ENCODE measurements around the gene CADM1. TPM values are rescaled to one million over a fixed set of nuclear protein-coding genes. Genes with fewer than 3 reads are reported as not detected.

The CADM1 gene
- total and polyA plus RNA-seq, 8 donors, result 6.3 to 38.8 (median 24.5) TPM

- FAIRE-seq, result no peak
- no peaks in the 10 kb centered on the region for H3K4me1 ChIP-seq
- H3K36me3 ChIP-seq, result no peaks in the 10 kb centered on the region
- intact Hi-C loops (cut with DNase I), result no loop called here
- H3K27me3 ChIP-seq, result no peaks in the 10 kb centered on the region
- no peaks in the 10 kb centered on the region for H3K9me3 ChIP-seq
- no peak for DNase-seq
- no peak for ATAC-seq
- no peak overlapping the region for H3K4me3 ChIP-seq
- no peak overlapping the region for H3K27ac ChIP-seq
- TF ChIP-seq CTCF (IDR thresholded peaks at IDR 0.05), result no peak
These were observed 48.2 kb downstream of the CADM1 start for GRCh38 chr11:115456019-115456418.

GRCh38 chr11:115455613-115456012, 48.6 kb downstream of the CADM1 start:
- WGBS, 2 donors, result 74 to 86% methylated on average over 4 of the region's 4 CpGs
- Histone ChIP-seq H3K27ac (no peak overlapping the region), H3K4me3 (no peak overlapping the region), H3K36me3 (no peaks in the 10 kb centered on the region), H3K9me3 (no peaks in the 10 kb centered on the region), H3K27me3 (no peaks in the 10 kb centered on the region), H3K4me1 (no peaks in the 10 kb centered on the region)
- no peak for DNase-seq
- FAIRE-seq, result no peak
- no peak for TF ChIP-seq CTCF (IDR thresholded peaks at IDR 0.05)
- ATAC-seq, result no peak
- intact Hi-C loops (cut with DNase I), result no loop called here

- no peaks in the 10 kb centered on the region for H3K4me1 ChIP-seq
- TF ChIP-seq CTCF (IDR thresholded peaks at IDR 0.05), result no peak
- no peak for FAIRE-seq
- no peak for DNase-seq
- no peaks in the 10 kb centered on the region for H3K27me3 ChIP-seq
- ATAC-seq, result no peak
- intact Hi-C loops (cut with DNase I), result no loop called here
- no peaks in the 10 kb centered on the region for H3K9me3 ChIP-seq
- WGBS, 2 donors, result 65 to 89% methylated on average over 1 of the region's 1 CpG
- no peak overlapping the region for H3K4me3 ChIP-seq
- H3K36me3 ChIP-seq, result no peaks in the 10 kb centered on the region
- no peak overlapping the region for H3K27ac ChIP-seq
These were observed 49.7 kb downstream of the CADM1 start for GRCh38 chr11:115454525-115454924.

GRCh38 chr11:115453693-115454490, 50.3 kb downstream of the CADM1 start:
- H3K4me3 ChIP-seq, result no peak overlapping the region
- no peaks in the 10 kb centered on the region for H3K27me3 ChIP-seq
- TF ChIP-seq CTCF (IDR thresholded peaks at IDR 0.05), result no peak
- no peak for FAIRE-seq
- no peaks in the 10 kb centered on the region for H3K9me3 ChIP-seq
- no peak for DNase-seq
- ATAC-seq, result no peak
- no peaks in the 10 kb centered on the region for H3K36me3 ChIP-seq
- intact Hi-C loops (cut with DNase I), result no loop called here
- 75 to 82% methylated on average over 1 of the region's 1 CpG for WGBS, 2 donors
- H3K27ac ChIP-seq, result no peak overlapping the region
- H3K4me1 ChIP-seq, result no peaks in the 10 kb centered on the region

GRCh38 chr11:115452241-115452640, 52.0 kb downstream of the CADM1 start:
- intact Hi-C loops (cut with DNase I), result no loop called here
- WGBS, 2 donors, result 22 to 31% methylated on average over 3 of the region's 3 CpGs
- no peak overlapping the region for H3K4me3 ChIP-seq
- H3K36me3 ChIP-seq, result no peaks in the 10 kb centered on the region
- H3K27ac ChIP-seq, result no peak overlapping the region
- no peak for ATAC-seq
- TF ChIP-seq CTCF (IDR thresholded peaks at IDR 0.05), result no peak
- no peaks in the 10 kb centered on the region for H3K27me3 ChIP-seq
- DNase-seq, result no peak
- no peaks in the 10 kb centered on the region for H3K4me1 ChIP-seq
- no peaks in the 10 kb centered on the region for H3K9me3 ChIP-seq
- FAIRE-seq, result no peak
